GM18498 (cell line): ENCODE data around the gene ARID1B.

ENCODE experiments used
- ATAC-seq: cut with Tn5 transposase; IDR thresholded peaks from one replicate; pipeline ENCODE4 v1.9.1; 2021; ENCODE audit warnings: mild to moderate bottlenecking, moderate library complexity; ENCODE audit not compliant: unreplicated experiment

The ARID1B gene

GRCh38 chr6:156901309-156902019 is 124.3 kb downstream of the ARID1B start:
- ATAC-seq, result no peak

GRCh38 chr6:156902782-156903181 is 125.6 kb downstream of the ARID1B start:
- no peak for ATAC-seq

- ATAC-seq, result no peak
These were observed 127.2 kb downstream of the ARID1B start for GRCh38 chr6:156904176-156904967.

GRCh38 chr6:156905801-156906200 is 128.6 kb downstream of the ARID1B start:
- no peak for ATAC-seq

GRCh38 chr6:156906451-156906850 is 129.3 kb downstream of the ARID1B start:
- ATAC-seq, result no peak

- no peak for ATAC-seq
These were observed 132.2 kb downstream of the ARID1B start for GRCh38 chr6:156909212-156910010.

GRCh38 chr6:156910011-156910334 is 132.8 kb downstream of the ARID1B start:
- ATAC-seq, result no peak

- ATAC-seq, result no peak
These were observed 133.8 kb downstream of the ARID1B start for GRCh38 chr6:156910938-156911337.

- no peak for ATAC-seq
These were observed 134.4 kb downstream of the ARID1B start for GRCh38 chr6:156911581-156911980.

GRCh38 chr6:156912431-156912830 is 135.3 kb downstream of the ARID1B start:
- no peak for ATAC-seq

- no peak for ATAC-seq
These were observed 137.0 kb downstream of the ARID1B start for GRCh38 chr6:156914181-156914580.

GRCh38 chr6:156916130-156916801 is 139.1 kb downstream of the ARID1B start:
- no peak for ATAC-seq

GRCh38 chr6:156917213-156917612 is 140.0 kb downstream of the ARID1B start:
- peak; percentile 48 for ATAC-seq

GRCh38 chr6:156918647-156919046 is 141.5 kb downstream of the ARID1B start:
- ATAC-seq, result no peak

- ATAC-seq, result no peak
These were observed 142.2 kb downstream of the ARID1B start for GRCh38 chr6:156919370-156919769.

- no peak for ATAC-seq
These were observed 142.7 kb downstream of the ARID1B start for GRCh38 chr6:156919814-156920369.

GRCh38 chr6:156924246-156924645 is 147.1 kb downstream of the ARID1B start:
- ATAC-seq, result no peak

GRCh38 chr6:156925026-156925425 is 147.8 kb downstream of the ARID1B start:
- no peak for ATAC-seq

- ATAC-seq, result peak; percentile 92
These were observed 148.8 kb downstream of the ARID1B start for GRCh38 chr6:156925718-156926607.

- no peak for ATAC-seq
These were observed 150.9 kb downstream of the ARID1B start for GRCh38 chr6:156928126-156928525.
